IMR-90 (cell line): ENCODE data around the gene RUNX1.

Source experiments
- CEBPB ChIP-seq: IDR thresholded peaks from 2 replicates; pipeline ENCODE4 v1.6.1; 2012; ENCODE audit warnings: low read depth, low read length, improper control_type of control experiment
- CHD1 ChIP-seq: IDR thresholded peaks from 2 replicates; pipeline ENCODE4 v1.6.1; 2012; ENCODE audit warnings: low read depth, low read length, improper control_type of control experiment
- FOS ChIP-seq: fragments of 150-350 bp; IDR thresholded peaks from 2 replicates; pipeline ENCODE4 v1.6.1; 2016; ENCODE audit warnings: low read depth, low read length
- MAZ ChIP-seq: IDR thresholded peaks from 2 replicates; pipeline ENCODE4 v1.6.1; 2012; ENCODE audit warnings: low read depth, mild to moderate bottlenecking, low read length, improper control_type of control experiment, moderate library complexity, borderline replicate concordance
- MXI1 ChIP-seq: IDR thresholded peaks from 2 replicates; pipeline ENCODE4 v1.6.1; 2012; ENCODE audit warnings: low read depth, mild to moderate bottlenecking, low read length, moderate library complexity, borderline replicate concordance
- POLR2A ChIP-seq: IDR thresholded peaks from 2 replicates; pipeline ENCODE4 v1.6.1; 2012; ENCODE audit warnings: mild to moderate bottlenecking, low read depth, low read length
- RAD21 ChIP-seq: IDR thresholded peaks from 2 replicates; pipeline ENCODE4 v1.6.1; 2012; ENCODE audit warnings: low read length, improper control_type of control experiment
- RFX5 ChIP-seq: IDR thresholded peaks from 2 replicates; pipeline ENCODE4 v1.8.0; 2012; ENCODE audit warnings: low read depth, mild to moderate bottlenecking, low read length, moderate library complexity
- TF ChIP-seq, protein P1 (sequence below): conservative IDR thresholded peaks from 2 replicates; pipeline ENCODE4 v1.5.1; 2012; ENCODE audit warnings: mild to moderate bottlenecking, low read depth, low read length, improper control_type of control experiment
- TF ChIP-seq, protein P2 (sequence below): fragments of 150-350 bp; IDR thresholded peaks from 2 replicates; pipeline ENCODE4 v1.6.1; 2017; ENCODE audit warnings: mild to moderate bottlenecking, antibody characterized with exemption, low read length, low read depth
- TF ChIP-seq, protein P3 (sequence below): fragments of 150-350 bp; IDR thresholded peaks from 2 replicates; pipeline ENCODE4 v1.6.1; 2016; ENCODE audit warnings: low read depth, mild to moderate bottlenecking, low read length, moderate library complexity, borderline replicate concordance

DNA sequence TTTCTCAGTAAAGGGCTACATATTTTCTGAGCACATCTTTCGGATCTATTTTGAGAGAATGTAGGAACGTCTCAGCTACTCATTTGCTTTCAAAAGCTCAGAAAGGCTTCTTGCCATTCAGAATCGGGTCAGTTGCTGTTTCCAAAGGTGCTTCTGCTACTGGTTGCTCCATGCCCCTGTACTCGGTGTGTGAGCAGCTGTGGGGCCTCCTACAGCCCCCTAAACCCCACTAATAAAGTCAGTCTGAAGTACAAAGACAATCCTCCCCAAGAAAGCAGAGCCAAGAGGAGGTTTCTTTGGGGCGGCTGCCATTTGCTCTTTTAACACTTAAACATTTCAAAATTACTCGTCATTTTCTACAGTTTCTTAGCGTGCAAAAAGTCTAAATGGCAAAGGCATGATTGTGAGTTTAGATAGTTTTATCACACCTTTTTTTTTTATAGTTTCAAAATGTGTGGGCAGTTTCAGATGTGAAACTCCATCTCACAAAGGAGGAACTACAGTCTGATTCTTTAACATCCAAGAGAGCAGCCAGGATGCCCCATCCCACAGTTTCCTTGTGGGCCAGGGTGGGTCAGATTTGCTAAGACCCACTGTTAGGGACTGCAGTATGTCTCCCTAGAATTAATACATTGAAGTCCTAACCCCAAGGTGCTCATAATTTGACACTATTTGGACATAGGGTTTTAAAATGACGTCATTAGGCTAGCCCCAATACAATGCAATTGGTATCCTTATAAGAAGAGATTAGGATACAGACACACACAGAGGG, 4.1 kb downstream of the RUNX1 start:
- TF ChIP-seq POLR2A (no peak), CEBPB (no peak), MAZ (no peak), MXI1 (no peak), RFX5 (no peak), FOS (no peak), RAD21 (no peak), CHD1 (no peak)
- TF ChIP-seq, protein P1, sequence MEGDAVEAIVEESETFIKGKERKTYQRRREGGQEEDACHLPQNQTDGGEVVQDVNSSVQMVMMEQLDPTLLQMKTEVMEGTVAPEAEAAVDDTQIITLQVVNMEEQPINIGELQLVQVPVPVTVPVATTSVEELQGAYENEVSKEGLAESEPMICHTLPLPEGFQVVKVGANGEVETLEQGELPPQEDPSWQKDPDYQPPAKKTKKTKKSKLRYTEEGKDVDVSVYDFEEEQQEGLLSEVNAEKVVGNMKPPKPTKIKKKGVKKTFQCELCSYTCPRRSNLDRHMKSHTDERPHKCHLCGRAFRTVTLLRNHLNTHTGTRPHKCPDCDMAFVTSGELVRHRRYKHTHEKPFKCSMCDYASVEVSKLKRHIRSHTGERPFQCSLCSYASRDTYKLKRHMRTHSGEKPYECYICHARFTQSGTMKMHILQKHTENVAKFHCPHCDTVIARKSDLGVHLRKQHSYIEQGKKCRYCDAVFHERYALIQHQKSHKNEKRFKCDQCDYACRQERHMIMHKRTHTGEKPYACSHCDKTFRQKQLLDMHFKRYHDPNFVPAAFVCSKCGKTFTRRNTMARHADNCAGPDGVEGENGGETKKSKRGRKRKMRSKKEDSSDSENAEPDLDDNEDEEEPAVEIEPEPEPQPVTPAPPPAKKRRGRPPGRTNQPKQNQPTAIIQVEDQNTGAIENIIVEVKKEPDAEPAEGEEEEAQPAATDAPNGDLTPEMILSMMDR: no peak
- TF ChIP-seq, protein P2, sequence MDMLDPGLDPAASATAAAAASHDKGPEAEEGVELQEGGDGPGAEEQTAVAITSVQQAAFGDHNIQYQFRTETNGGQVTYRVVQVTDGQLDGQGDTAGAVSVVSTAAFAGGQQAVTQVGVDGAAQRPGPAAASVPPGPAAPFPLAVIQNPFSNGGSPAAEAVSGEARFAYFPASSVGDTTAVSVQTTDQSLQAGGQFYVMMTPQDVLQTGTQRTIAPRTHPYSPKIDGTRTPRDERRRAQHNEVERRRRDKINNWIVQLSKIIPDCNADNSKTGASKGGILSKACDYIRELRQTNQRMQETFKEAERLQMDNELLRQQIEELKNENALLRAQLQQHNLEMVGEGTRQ: no peak
- TF ChIP-seq, protein P3, sequence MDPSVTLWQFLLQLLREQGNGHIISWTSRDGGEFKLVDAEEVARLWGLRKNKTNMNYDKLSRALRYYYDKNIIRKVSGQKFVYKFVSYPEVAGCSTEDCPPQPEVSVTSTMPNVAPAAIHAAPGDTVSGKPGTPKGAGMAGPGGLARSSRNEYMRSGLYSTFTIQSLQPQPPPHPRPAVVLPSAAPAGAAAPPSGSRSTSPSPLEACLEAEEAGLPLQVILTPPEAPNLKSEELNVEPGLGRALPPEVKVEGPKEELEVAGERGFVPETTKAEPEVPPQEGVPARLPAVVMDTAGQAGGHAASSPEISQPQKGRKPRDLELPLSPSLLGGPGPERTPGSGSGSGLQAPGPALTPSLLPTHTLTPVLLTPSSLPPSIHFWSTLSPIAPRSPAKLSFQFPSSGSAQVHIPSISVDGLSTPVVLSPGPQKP: no peak
